PC-3 (cell line): ENCODE data around the gene HEATR5B. TPM values are rescaled to one million over a fixed set of nuclear protein-coding genes. Genes with fewer than 3 reads are reported as not detected.
A peak's percentile ranks its signal among the peaks of the same experiment; 100 is the strongest.

ENCODE experiments used
- ATAC-seq: fragments of 200-7000 bp; cut with Tn5 transposase; 2 replicates; pipeline ENCODE4 v1.9.1; 2020; ENCODE audit warnings: mild to moderate bottlenecking, moderate library complexity
- BruUV-seq: library from RNA; stranded (reverse); fragments of 400-500 nt; replicated peaks from 2 replicates; lab custom pipeline; 2021; lab: Mats Ljungman, UMichigan
- CTCF ChIA-PET: fragments of 300-600 bp; sonication (Branson Sonifier 250); formaldehyde crosslinking; loops from one replicate; lab custom pipeline; 2022; ENCODE audit warnings: antibody characterized with exemption; lab: Charles Lee
- POLR2A ChIA-PET: fragments of 300-600 bp; sonication (Branson Sonifier 250); formaldehyde crosslinking; loops from one replicate; lab custom pipeline; 2022; ENCODE audit warnings: antibody characterized with exemption; ENCODE audit not compliant: unreplicated experiment; lab: Charles Lee
- DNase-seq: peaks from one replicate; pipeline ENCODE4 v3.0.0-alpha.2; 2015
- H2AFZ ChIP-seq: fragments of 300-600 bp; sonication (generic); 2 replicates; pipeline ENCODE4 v1.6.0; 2016; ENCODE audit warnings: antibody characterized with exemption, low read length
- H3F3A ChIP-seq: fragments of 300-600 bp; sonication (generic); one replicate; pipeline ENCODE4 v1.6.0; 2017; ENCODE audit warnings: antibody characterized with exemption, low read length, control low read depth, mild to moderate bottlenecking; ENCODE audit not compliant: unreplicated experiment
- H3K27ac ChIP-seq: fragments of 300-600 bp; sonication (generic); 2 replicates; pipeline ENCODE4 v1.5.1; 2016; ENCODE audit warnings: mild to moderate bottlenecking, low read length
- H3K27me3 ChIP-seq: fragments of 300-600 bp; sonication (generic); 2 replicates; pipeline ENCODE4 v1.6.1; 2016; ENCODE audit warnings: low read length, mixed read lengths
- H3K36me3 ChIP-seq: fragments of 300-600 bp; sonication (generic); 2 replicates; pipeline ENCODE4 v1.6.1; 2016; ENCODE audit warnings: low read depth, mixed run types, low read length, mixed read lengths
- H3K4me1 ChIP-seq: fragments of 300-600 bp; sonication (generic); 2 replicates; pipeline ENCODE4 v1.5.1; 2016; ENCODE audit warnings: low read length; ENCODE audit not compliant: insufficient read depth
- H3K4me2 ChIP-seq: fragments of 300-600 bp; sonication (generic); 2 replicates; pipeline ENCODE4 v1.6.0; 2016; ENCODE audit warnings: low read length
- H3K4me3 ChIP-seq: fragments of 300-600 bp; sonication (generic); 2 replicates; pipeline ENCODE4 v1.5.1; 2016; ENCODE audit warnings: mild to moderate bottlenecking, low read length, mixed read lengths
- H3K79me2 ChIP-seq: fragments of 300-600 bp; sonication (generic); 2 replicates; pipeline ENCODE4 v1.6.1; 2017; ENCODE audit warnings: low read length, mixed read lengths
- H3K9ac ChIP-seq: fragments of 300-600 bp; sonication (generic); 2 replicates; pipeline ENCODE4 v1.6.0; 2016; ENCODE audit warnings: mild to moderate bottlenecking, low read length
- H3K9me2 ChIP-seq: fragments of 300-600 bp; sonication (generic); replicated peaks from 2 replicates; pipeline ENCODE4 v1.6.1; 2016; ENCODE audit warnings: mixed run types, low read length, mixed read lengths
- H3K9me3 ChIP-seq: fragments of 300-600 bp; sonication (generic); 2 replicates; pipeline ENCODE4 v1.6.1; 2016; ENCODE audit warnings: low read length, mixed read lengths
- H4K20me1 ChIP-seq: fragments of 300-600 bp; sonication (generic); 2 replicates; pipeline ENCODE4 v1.6.1; 2016; ENCODE audit warnings: low read length, mixed read lengths
- CTCF ChIP-seq: fragments of 300-600 bp; sonication (generic); conservative IDR thresholded peaks from 2 replicates; pipeline ENCODE4 v1.5.1; 2017; ENCODE audit warnings: antibody characterized with exemption, low read depth, mild to moderate bottlenecking, low read length
- EZH2 ChIP-seq: fragments of 300-600 bp; sonication (generic); IDR thresholded peaks from one replicate; pipeline ENCODE4 v1.6.1; 2017; ENCODE audit warnings: antibody characterized with exemption, mild to moderate bottlenecking, low read length; ENCODE audit not compliant: unreplicated experiment
- EZH2phosphoT487 ChIP-seq: fragments of 300-600 bp; sonication (generic); IDR thresholded peaks from 2 replicates; pipeline ENCODE4 v1.6.1; 2018; ENCODE audit warnings: mild to moderate bottlenecking, antibody characterized with exemption, low read length, borderline replicate concordance
- intact Hi-C: fragments of 100-400 bp; cut with micrococcal nuclease; formaldehyde crosslinking; loops from 2 replicates; pipeline ENCODE4 v1.9.0; 2023
- total RNA-seq: library from RNA; depleted of rRNA; stranded (reverse); fragments of >200 nt; gene quantifications from 2 replicates; pipeline ENCODE4 v1.2.3, GENCODE V29; 2014

Gene HEATR5B
- total RNA-seq, 1 experiment from 2014 or later: 13.0 TPM

- POLR2A ChIA-PET: no interaction called here
- no peak overlapping the region for H3K9ac ChIP-seq
- peaks cover 5% of the 10 kb centered on the region for H3F3A ChIP-seq
- ATAC-seq (no peak), DNase-seq (no peak)
- BruUV-seq: no TSS peak
- H3K27ac ChIP-seq: no peak overlapping the region
- H2AFZ ChIP-seq: no peak overlapping the region
- H3K4me3 ChIP-seq: no peak overlapping the region
- peaks cover 12% of the 10 kb centered on the region for H3K4me1 ChIP-seq
- TF ChIP-seq EZH2: no peak
- no peak for TF ChIP-seq EZH2phosphoT487
- TF ChIP-seq CTCF: no peak
- no peaks in the 10 kb centered on the region for H3K9me3 ChIP-seq
- no peaks in the 10 kb centered on the region for H4K20me1 ChIP-seq
- CTCF ChIA-PET: no interaction called here
- intact Hi-C loops: no loop called here
- H3K4me2 ChIP-seq: no peak overlapping the region
- no peaks in the 10 kb centered on the region for H3K9me2 ChIP-seq
- peaks cover 2% of the 10 kb centered on the region for H3K79me2 ChIP-seq
- H3K36me3 ChIP-seq: peaks cover 14% of the 10 kb centered on the region; the same call in 1 of the 2 replicates
- no peaks in the 10 kb centered on the region for H3K27me3 ChIP-seq
Measured at GRCh38 chr2:37090019-37090477, 5.9 kb upstream of the HEATR5B start.

GRCh38 chr2:37085731-37086147 lies 1.6 kb upstream of the HEATR5B start:
- intact Hi-C loops: no loop called here

More at GRCh38 chr2:37085731-37086147, 1.6 kb upstream of the HEATR5B start:
- DNase-seq: peak; percentile 73
- no peaks in the 10 kb centered on the region for H3K9me3 ChIP-seq
- peak overlapping the region; percentile 95 for H3K4me2 ChIP-seq
- no peak overlapping the region for H2AFZ ChIP-seq
- H3K36me3 ChIP-seq: peaks cover 4% of the 10 kb centered on the region; the same call in 1 of the 2 replicates
- peak overlapping the region; percentile 84; the same call in 1 of the 2 replicates for H3K4me3 ChIP-seq
- peak; percentile 18 for ATAC-seq
- no peak overlapping the region for H3K9ac ChIP-seq
- H3K4me1 ChIP-seq: peaks cover 29% of the 10 kb centered on the region
- peaks cover 5% of the 10 kb centered on the region for H3F3A ChIP-seq
- POLR2A ChIA-PET: no interaction called here
- TF ChIP-seq EZH2 (no peak), CTCF (no peak), EZH2phosphoT487 (no peak)
- no TSS peak for BruUV-seq
- no peaks in the 10 kb centered on the region for H3K9me2 ChIP-seq
- H4K20me1 ChIP-seq: no peaks in the 10 kb centered on the region
- H3K79me2 ChIP-seq: peaks cover 32% of the 10 kb centered on the region
- CTCF ChIA-PET: no interaction called here
- H3K27me3 ChIP-seq: no peaks in the 10 kb centered on the region
- peak overlapping the region; percentile 49 for H3K27ac ChIP-seq
